Astrocyte of the spinal cord (primary cell): Measurements from ENCODE around the gene CMSS1.

Source experiments
- DNase-seq: peaks from one replicate; pipeline ENCODE4 v3.0.0; 2011; ENCODE audit warnings: low read depth, low spot score
- H3K4me3 ChIP-seq: 2 replicates; pipeline ENCODE4 v1.5.1; 2011; ENCODE audit warnings: low read depth, mild to moderate bottlenecking, low read length, moderate library complexity
- CTCF ChIP-seq: IDR thresholded peaks from 2 replicates; pipeline ENCODE4 v1.5.1; 2012; ENCODE audit warnings: low read depth, mild to moderate bottlenecking, low read length, inconsistent platforms
- in situ Hi-C: cut with HindIII; loops from 2 replicates; pipeline ENCODE4 v1.10.0; 2017; ENCODE audit warnings: low sequenced_read_pairs

Gene CMSS1

GRCh38 chr3:99940350-99940749 is 122.7 kb downstream of the CMSS1 start:
- TF ChIP-seq CTCF = no peak
- no peak for DNase-seq
- in situ Hi-C loops = no loop called here
- no peak overlapping the region for H3K4me3 ChIP-seq

DNA sequence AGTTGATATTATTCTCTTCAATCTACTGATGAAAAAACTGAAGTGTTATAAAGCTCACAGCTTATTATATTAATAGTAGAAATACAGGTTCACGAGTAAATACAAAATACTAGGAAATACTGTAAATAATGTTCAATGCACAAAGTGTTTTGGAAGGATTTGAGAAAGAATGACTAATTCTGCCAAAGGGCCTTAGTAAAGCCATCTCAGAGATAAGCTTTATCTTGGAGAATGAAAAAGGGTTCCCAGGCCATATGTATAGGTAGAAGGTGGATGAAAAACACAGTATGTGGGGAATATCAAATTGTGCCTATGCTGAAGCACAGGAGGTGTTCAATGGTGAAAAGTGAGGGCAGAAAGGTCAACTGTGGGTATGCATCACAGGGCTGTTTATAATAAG is 123.5 kb downstream of the CMSS1 start:
- H3K4me3 ChIP-seq = no peak overlapping the region
- in situ Hi-C loops = no loop called here
- TF ChIP-seq CTCF = no peak

GRCh38 chr3:99943931-99944761 is 126.5 kb downstream of the CMSS1 start:
- DNase-seq = no peak
- no peak for TF ChIP-seq CTCF
- H3K4me3 ChIP-seq = no peak overlapping the region
- in situ Hi-C loops = no loop called here

More for the DNA sequence above, 123.5 kb downstream of the CMSS1 start:
- DNase-seq = no peak

DNA sequence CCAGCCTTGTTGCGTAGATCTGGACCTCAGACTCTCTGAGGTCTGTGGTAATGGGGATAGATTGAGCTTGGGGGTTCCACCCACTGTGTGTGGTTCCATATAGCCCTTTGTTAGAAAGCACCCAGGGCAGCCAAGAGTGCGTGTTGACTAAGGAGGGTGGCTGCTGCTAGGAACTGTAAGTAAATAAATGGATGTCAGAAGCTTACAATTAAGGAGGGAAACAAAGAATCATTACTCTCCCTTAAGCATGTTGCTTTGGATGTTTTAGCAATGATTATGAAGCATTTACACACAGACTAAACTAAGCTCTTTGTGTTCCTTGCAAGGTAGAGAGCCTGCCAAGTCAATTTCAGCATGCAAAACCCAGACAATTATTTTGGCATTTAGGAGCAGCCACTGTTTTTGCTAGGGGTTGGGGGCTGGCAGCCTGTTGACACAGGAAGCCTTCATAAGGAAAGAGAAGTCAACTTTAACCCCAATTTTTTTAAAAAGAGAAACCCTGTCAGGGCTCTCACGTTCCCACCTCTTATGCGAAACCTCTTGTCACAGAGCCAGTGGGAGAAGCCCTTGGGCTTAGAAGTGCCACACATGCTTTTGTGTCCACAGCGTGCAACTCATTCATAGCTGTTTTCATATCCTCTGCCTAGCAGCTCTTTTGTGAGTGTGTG is 127.8 kb downstream of the CMSS1 start:
- H3K4me3 ChIP-seq = no peak overlapping the region
- no peak for TF ChIP-seq CTCF
- in situ Hi-C loops = no loop called here
- DNase-seq = peak; percentile 65

DNA sequence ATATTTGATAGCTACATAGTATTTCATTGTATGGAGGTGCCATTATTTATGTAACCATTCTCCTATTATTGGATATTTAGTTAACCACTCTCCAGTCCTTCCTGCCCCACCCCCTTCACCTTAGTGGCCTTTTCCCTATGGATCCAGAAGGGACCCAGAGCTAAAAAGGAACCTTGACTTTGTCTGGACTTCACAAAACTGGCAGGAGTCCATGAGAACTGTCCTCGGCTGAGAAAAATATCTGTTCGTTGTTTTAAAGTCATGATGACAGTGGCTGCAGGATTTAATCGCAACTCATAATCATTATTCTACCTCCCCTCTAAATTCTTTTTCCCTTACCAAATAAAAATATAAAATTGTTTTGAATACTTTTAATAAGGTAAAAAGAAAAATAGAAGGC is 129.7 kb downstream of the CMSS1 start:
- no peak for DNase-seq
- no peak for TF ChIP-seq CTCF
- in situ Hi-C loops = no loop called here
- H3K4me3 ChIP-seq = no peak overlapping the region

- H3K4me3 ChIP-seq = no peak overlapping the region
- DNase-seq = no peak
- no peak for TF ChIP-seq CTCF
- in situ Hi-C loops = no loop called here
These were observed 130.9 kb downstream of the CMSS1 start for GRCh38 chr3:99948467-99949089.
